ENCODE measurements around the gene ASPG.

ASPG gene

GRCh38 chr14:104155513-104155912, 70.0 kb downstream of the ASPG start:
- Histone ChIP-seq H3F3A (ENCODE audit: control insufficient read depth, insufficient read depth) (no peaks in the 10 kb centered on the region), H3K4me2 (ENCODE audit: low read length) (no peak overlapping the region), H3K27ac (ENCODE audit: low read depth, low read length) (no peak overlapping the region), H3K9me3 (ENCODE audit: control insufficient read depth, insufficient read depth, low read length) (no peaks in the 10 kb centered on the region), H3K27me3 (ENCODE audit: control insufficient read depth, low read length) (no peaks in the 10 kb centered on the region), H3K4me1 (ENCODE audit: control insufficient read depth, low read length) (no peaks in the 10 kb centered on the region), H4K20me1 (ENCODE audit: control insufficient read depth, insufficient read depth, low read depth, low read length) (no peaks in the 10 kb centered on the region), H3K9me2 (replicated peaks; ENCODE audit: control insufficient read depth, low read length) (no peaks in the 10 kb centered on the region), H3K79me2 (ENCODE audit: control insufficient read depth, low read length) (no peaks in the 10 kb centered on the region), H3K36me3 (ENCODE audit: control insufficient read depth, low read length) (no peaks in the 10 kb centered on the region), H3K4me3 (ENCODE audit: low read length) (no peak overlapping the region)
- TF ChIP-seq EZH2phosphoT487 (IDR thresholded peaks at IDR 0.05; ENCODE audit: borderline replicate concordance, low read length) (no peak), CTCF (IDR thresholded peaks at IDR 0.05; ENCODE audit: low read depth, low read length, poor library complexity, severe bottlenecking) (no peak)

GRCh38 chr14:104156142-104156541, 70.6 kb downstream of the ASPG start:
- no peak overlapping the region for H3K27ac ChIP-seq (ENCODE audit: low read depth, low read length)
- H3K4me1 ChIP-seq (ENCODE audit: control insufficient read depth, low read length), result no peaks in the 10 kb centered on the region
- H3K9me2 ChIP-seq (replicated peaks; ENCODE audit: control insufficient read depth, low read length), result no peaks in the 10 kb centered on the region
- H3K79me2 ChIP-seq (ENCODE audit: control insufficient read depth, low read length), result no peaks in the 10 kb centered on the region
- H3K4me3 ChIP-seq (ENCODE audit: low read length), result no peak overlapping the region
- H3K9me3 ChIP-seq (ENCODE audit: control insufficient read depth, insufficient read depth, low read length), result no peaks in the 10 kb centered on the region
- H4K20me1 ChIP-seq (ENCODE audit: control insufficient read depth, insufficient read depth, low read depth, low read length), result no peaks in the 10 kb centered on the region
- TF ChIP-seq CTCF (IDR thresholded peaks at IDR 0.05; ENCODE audit: low read depth, low read length, poor library complexity, severe bottlenecking), result no peak
- no peak for TF ChIP-seq EZH2phosphoT487 (IDR thresholded peaks at IDR 0.05; ENCODE audit: borderline replicate concordance, low read length)
- H3F3A ChIP-seq (ENCODE audit: control insufficient read depth, insufficient read depth), result no peaks in the 10 kb centered on the region
- no peaks in the 10 kb centered on the region for H3K27me3 ChIP-seq (ENCODE audit: control insufficient read depth, low read length)
- H3K36me3 ChIP-seq (ENCODE audit: control insufficient read depth, low read length), result no peaks in the 10 kb centered on the region
- H3K4me2 ChIP-seq (ENCODE audit: low read length), result no peak overlapping the region

- Histone ChIP-seq H3F3A (ENCODE audit: control insufficient read depth, insufficient read depth) (no peaks in the 10 kb centered on the region), H3K27me3 (ENCODE audit: control insufficient read depth, low read length) (no peaks in the 10 kb centered on the region), H3K79me2 (ENCODE audit: control insufficient read depth, low read length) (no peaks in the 10 kb centered on the region), H4K20me1 (ENCODE audit: control insufficient read depth, insufficient read depth, low read depth, low read length) (no peaks in the 10 kb centered on the region), H3K4me1 (ENCODE audit: control insufficient read depth, low read length) (no peaks in the 10 kb centered on the region), H3K36me3 (ENCODE audit: control insufficient read depth, low read length) (no peaks in the 10 kb centered on the region), H3K9me2 (replicated peaks; ENCODE audit: control insufficient read depth, low read length) (no peaks in the 10 kb centered on the region), H3K27ac (ENCODE audit: low read depth, low read length) (no peak overlapping the region), H3K4me2 (ENCODE audit: low read length) (no peak overlapping the region), H3K4me3 (ENCODE audit: low read length) (no peak overlapping the region), H3K9me3 (ENCODE audit: control insufficient read depth, insufficient read depth, low read length) (no peaks in the 10 kb centered on the region)
- TF ChIP-seq EZH2phosphoT487 (IDR thresholded peaks at IDR 0.05; ENCODE audit: borderline replicate concordance, low read length), result no peak
- TF ChIP-seq CTCF (IDR thresholded peaks at IDR 0.05; ENCODE audit: low read depth, low read length, poor library complexity, severe bottlenecking), result no peak
Observed at GRCh38 chr14:104157016-104157928, 71.8 kb downstream of the ASPG start.

All from DOHH2 (cell line).